GM12892 (cell line): ENCODE data around the gene CYTH1.

Experiments used
- POLR2A ChIP-seq: IDR thresholded peaks from 2 replicates; pipeline ENCODE4 v1.6.1; 2011; ENCODE audit warnings: low read depth, low read length, control low read depth
- POLR2AphosphoS5 ChIP-seq: IDR thresholded peaks from 2 replicates; pipeline ENCODE4 v1.6.1; 2011; ENCODE audit warnings: low read depth, low read length, control low read depth
- TAF1 ChIP-seq: IDR thresholded peaks from 2 replicates; pipeline ENCODE4 v1.6.1; 2011; ENCODE audit warnings: low read depth, mild to moderate bottlenecking, control low read depth, low read length, borderline replicate concordance

DNA sequence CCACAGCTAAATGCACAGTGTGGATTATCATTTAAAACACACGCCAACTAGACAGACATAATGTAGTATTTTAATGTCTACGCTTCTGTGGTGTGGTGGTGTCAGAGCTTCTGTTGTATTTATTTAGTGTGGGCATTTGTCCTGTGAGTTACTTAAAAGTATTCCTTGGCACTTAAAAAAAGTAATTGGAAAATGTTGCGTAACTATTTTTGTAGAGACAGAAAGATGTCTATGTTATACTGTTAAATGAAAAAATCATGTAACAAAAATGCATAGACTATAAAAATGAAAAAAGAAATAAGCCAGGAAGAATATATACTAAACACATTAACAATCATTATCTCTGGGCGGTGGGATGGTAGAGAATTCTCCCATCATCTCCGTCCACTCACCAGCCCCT, 39.2 kb downstream of the CYTH1 start:
- TF ChIP-seq POLR2A (no peak), TAF1 (no peak), POLR2AphosphoS5 (no peak)
